ENCODE data around the gene CCR5.

Gene CCR5

GRCh38 chr3:46416125-46416810 lies 45.5 kb downstream of the CCR5 start:
- no peak overlapping the region for H3K27ac Mint-ChIP-seq
- no peaks in the 10 kb centered on the region for H3K9me3 Mint-ChIP-seq
- peaks cover 8% of the 10 kb centered on the region for H3K4me1 Mint-ChIP-seq
- peaks cover 13% of the 10 kb centered on the region for H3K27me3 Mint-ChIP-seq (ENCODE audit: low read depth)
- no peak overlapping the region for H3K4me3 Mint-ChIP-seq
- no peak for TF ChIP-seq CTCF (IDR thresholded peaks at IDR 0.05; ENCODE audit: unreplicated experiment in 3 of 3)
- H3K36me3 Mint-ChIP-seq (ENCODE audit: low read depth) = no peaks in the 10 kb centered on the region

- H3K4me1 Mint-ChIP-seq = peaks cover 8% of the 10 kb centered on the region
- H3K27me3 Mint-ChIP-seq (ENCODE audit: low read depth) = peaks cover 14% of the 10 kb centered on the region
- no peak overlapping the region for H3K4me3 Mint-ChIP-seq
Observed at GRCh38 chr3:46416811-46417510, 46.2 kb downstream of the CCR5 start.

GRCh38 chr3:46417841-46418611 lies 47.3 kb downstream of the CCR5 start:
- H3K27ac Mint-ChIP-seq = no peak overlapping the region
- H3K4me3 Mint-ChIP-seq = no peak overlapping the region
- H3K36me3 Mint-ChIP-seq (ENCODE audit: low read depth) = no peaks in the 10 kb centered on the region
- no peak for TF ChIP-seq CTCF (IDR thresholded peaks at IDR 0.05; ENCODE audit: unreplicated experiment in 3 of 3)
- no peaks in the 10 kb centered on the region for H3K9me3 Mint-ChIP-seq
- H3K4me1 Mint-ChIP-seq = peaks cover 8% of the 10 kb centered on the region
- H3K27me3 Mint-ChIP-seq (ENCODE audit: low read depth) = peaks cover 11% of the 10 kb centered on the region

More at GRCh38 chr3:46416811-46417510, 46.2 kb downstream of the CCR5 start:
- H3K9me3 Mint-ChIP-seq = no peaks in the 10 kb centered on the region
- no peak overlapping the region for H3K27ac Mint-ChIP-seq
- no peaks in the 10 kb centered on the region for H3K36me3 Mint-ChIP-seq (ENCODE audit: low read depth)
- TF ChIP-seq CTCF (IDR thresholded peaks at IDR 0.05; ENCODE audit: unreplicated experiment in 3 of 3) = no peak

- Mint-ChIP-seq H3K36me3 (ENCODE audit: low read depth) (no peaks in the 10 kb centered on the region), H3K9me3 (no peaks in the 10 kb centered on the region), H3K27me3 (ENCODE audit: low read depth) (peaks cover 11% of the 10 kb centered on the region), H3K4me3 (no peak overlapping the region), H3K27ac (no peak overlapping the region), H3K4me1 (peaks cover 8% of the 10 kb centered on the region)
- no peak for TF ChIP-seq CTCF (IDR thresholded peaks at IDR 0.05; ENCODE audit: unreplicated experiment in 3 of 3)
Observed at GRCh38 chr3:46419816-46420215, 49.1 kb downstream of the CCR5 start.

GRCh38 chr3:46420931-46421330 lies 50.2 kb downstream of the CCR5 start:
- Mint-ChIP-seq H3K4me1 (peaks cover 4% of the 10 kb centered on the region), H3K36me3 (ENCODE audit: low read depth) (no peaks in the 10 kb centered on the region), H3K27me3 (ENCODE audit: low read depth) (peaks cover 11% of the 10 kb centered on the region), H3K4me3 (no peak overlapping the region), H3K9me3 (no peaks in the 10 kb centered on the region), H3K27ac (no peak overlapping the region)
- no peak for TF ChIP-seq CTCF (IDR thresholded peaks at IDR 0.05; ENCODE audit: unreplicated experiment in 3 of 3)
